ENCODE measurements around the gene ZCCHC14.
"Not testable (repeated sequence)": the region's sequence is repeated elsewhere in the genome, so short reads cannot be mapped to it uniquely, and the experiment has no call there.

The ZCCHC14 gene

GRCh38 chr16:87490096-87490798, 2.6 kb downstream of the ZCCHC14 start:
- H3K4me3 ChIP-seq (ENCODE audit: low read length): peak overlapping the region; percentile 73
- DNase-seq (ENCODE audit: low read depth): no peak
- no peak for TF ChIP-seq CTCF (conservative IDR thresholded peaks at IDR 0.05; ENCODE audit: low read depth, low read length)

- TF ChIP-seq CTCF (conservative IDR thresholded peaks at IDR 0.05; ENCODE audit: low read depth, low read length): no peak
- no peak for DNase-seq (ENCODE audit: low read depth)
- peak overlapping the region; percentile 73 for H3K4me3 ChIP-seq (ENCODE audit: low read length)
Observed at GRCh38 chr16:87489434-87490045, 3.3 kb downstream of the ZCCHC14 start.

GRCh38 chr16:87488960-87489359, 3.9 kb downstream of the ZCCHC14 start:
- peak overlapping the region; percentile 73 for H3K4me3 ChIP-seq (ENCODE audit: low read length)
- DNase-seq (ENCODE audit: low read depth): not testable (repeated sequence)

GRCh38 chr16:87487361-87487924, 5.4 kb downstream of the ZCCHC14 start:
- no peak overlapping the region for H3K4me3 ChIP-seq (ENCODE audit: low read length)
- no peak for TF ChIP-seq CTCF (conservative IDR thresholded peaks at IDR 0.05; ENCODE audit: low read depth, low read length)
- no peak for DNase-seq (ENCODE audit: low read depth)

- no peak for DNase-seq (ENCODE audit: low read depth)
- H3K4me3 ChIP-seq (ENCODE audit: low read length): no peak overlapping the region
Observed at GRCh38 chr16:87486713-87487247, 6.0 kb downstream of the ZCCHC14 start.

GRCh38 chr16:87486282-87486681, 6.5 kb downstream of the ZCCHC14 start:
- DNase-seq (ENCODE audit: low read depth): no peak
- no peak for TF ChIP-seq CTCF (conservative IDR thresholded peaks at IDR 0.05; ENCODE audit: low read depth, low read length)
- H3K4me3 ChIP-seq (ENCODE audit: low read length): no peak overlapping the region

More at GRCh38 chr16:87486713-87487247, 6.0 kb downstream of the ZCCHC14 start:
- no peak for TF ChIP-seq CTCF (conservative IDR thresholded peaks at IDR 0.05; ENCODE audit: low read depth, low read length)

GRCh38 chr16:87485792-87486191, 7.0 kb downstream of the ZCCHC14 start:
- DNase-seq (ENCODE audit: low read depth); H3K4me3 ChIP-seq (ENCODE audit: low read length): not testable (repeated sequence)

All from retinal pigment epithelial cell (primary cell).